ENCODE data around the gene TSGA10. TPM values are rescaled to one million over a fixed set of nuclear protein-coding genes. Genes with fewer than 3 reads are reported as not detected.
"Not testable (repeated sequence)": the region's sequence is repeated elsewhere in the genome, so short reads cannot be mapped to it uniquely, and the experiment has no call there.

TSGA10 gene, protein sequence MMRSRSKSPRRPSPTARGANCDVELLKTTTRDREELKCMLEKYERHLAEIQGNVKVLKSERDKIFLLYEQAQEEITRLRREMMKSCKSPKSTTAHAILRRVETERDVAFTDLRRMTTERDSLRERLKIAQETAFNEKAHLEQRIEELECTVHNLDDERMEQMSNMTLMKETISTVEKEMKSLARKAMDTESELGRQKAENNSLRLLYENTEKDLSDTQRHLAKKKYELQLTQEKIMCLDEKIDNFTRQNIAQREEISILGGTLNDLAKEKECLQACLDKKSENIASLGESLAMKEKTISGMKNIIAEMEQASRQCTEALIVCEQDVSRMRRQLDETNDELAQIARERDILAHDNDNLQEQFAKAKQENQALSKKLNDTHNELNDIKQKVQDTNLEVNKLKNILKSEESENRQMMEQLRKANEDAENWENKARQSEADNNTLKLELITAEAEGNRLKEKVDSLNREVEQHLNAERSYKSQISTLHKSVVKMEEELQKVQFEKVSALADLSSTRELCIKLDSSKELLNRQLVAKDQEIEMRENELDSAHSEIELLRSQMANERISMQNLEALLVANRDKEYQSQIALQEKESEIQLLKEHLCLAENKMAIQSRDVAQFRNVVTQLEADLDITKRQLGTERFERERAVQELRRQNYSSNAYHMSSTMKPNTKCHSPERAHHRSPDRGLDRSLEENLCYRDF
- 18.5 and 20.4 TPM in 2 replicates for total RNA-seq

DNA sequence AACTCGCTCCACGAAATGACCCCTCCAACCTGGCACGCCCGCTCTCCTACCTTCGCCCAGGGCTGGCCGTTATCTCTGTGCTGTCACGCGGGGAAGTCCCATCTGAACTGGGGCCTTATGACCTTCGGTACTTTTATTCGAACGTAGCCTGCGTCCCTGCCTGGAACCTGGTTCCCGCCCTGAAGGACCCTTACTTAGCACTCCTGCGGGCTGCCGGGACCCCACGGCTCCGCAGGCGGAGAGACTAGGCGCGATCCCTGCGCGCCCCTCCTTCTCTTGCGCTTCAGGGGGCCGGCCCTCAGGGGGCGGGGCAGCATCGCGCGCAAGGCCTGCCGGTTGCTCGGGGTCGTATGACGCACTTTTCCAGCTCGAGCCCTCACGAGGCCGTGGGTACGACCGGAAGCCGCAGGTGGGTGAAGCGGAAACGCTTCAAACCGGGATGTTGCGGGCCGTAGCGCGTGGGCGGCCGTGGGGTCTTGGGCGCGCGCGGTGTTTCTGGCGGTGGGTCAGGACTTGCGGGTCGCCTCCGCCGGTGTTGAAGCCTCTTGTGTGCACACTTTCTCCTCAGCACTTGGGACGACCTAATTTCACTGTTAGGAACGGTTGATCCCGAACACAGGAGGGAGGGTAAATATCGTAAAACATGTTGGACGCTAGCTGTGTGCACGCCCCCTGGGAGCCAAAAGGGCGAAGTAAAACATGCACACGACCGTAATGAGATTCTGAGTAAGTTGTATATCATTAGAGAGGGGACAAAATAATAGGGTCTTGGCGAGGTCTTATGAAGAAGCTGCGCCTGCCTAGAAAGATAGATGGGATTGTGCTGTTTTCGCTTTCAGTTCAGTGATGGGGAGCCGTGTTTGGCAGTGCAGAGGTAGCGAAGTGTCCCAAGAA, at the start of gene TSGA10, which contains the start of gene LIPT1:
TSS of gene TSGA10 (minus strand) at position 300 of the 894 bp plus-strand sequence. CDS start 45,503 bp downstream, outside the sequence.
TSS of gene LIPT1 (plus strand) at position 325 of the 894 bp plus-strand sequence. CDS start 6,991 bp downstream, outside the sequence.
- Mint-ChIP-seq H3K9me3 (no peaks in the 10 kb centered on the region), H3K36me3 (ENCODE audit: low read depth) (peaks cover 31% of the 10 kb centered on the region), H3K4me3 (peak within 1 kb of the TSS; percentile 90), H3K27ac (peak within 1 kb of the TSS; percentile 92), H3K27me3 (no peaks in the 10 kb centered on the region), H3K4me1 (peaks cover 55% of the 10 kb centered on the region)
- TF ChIP-seq, protein P1, sequence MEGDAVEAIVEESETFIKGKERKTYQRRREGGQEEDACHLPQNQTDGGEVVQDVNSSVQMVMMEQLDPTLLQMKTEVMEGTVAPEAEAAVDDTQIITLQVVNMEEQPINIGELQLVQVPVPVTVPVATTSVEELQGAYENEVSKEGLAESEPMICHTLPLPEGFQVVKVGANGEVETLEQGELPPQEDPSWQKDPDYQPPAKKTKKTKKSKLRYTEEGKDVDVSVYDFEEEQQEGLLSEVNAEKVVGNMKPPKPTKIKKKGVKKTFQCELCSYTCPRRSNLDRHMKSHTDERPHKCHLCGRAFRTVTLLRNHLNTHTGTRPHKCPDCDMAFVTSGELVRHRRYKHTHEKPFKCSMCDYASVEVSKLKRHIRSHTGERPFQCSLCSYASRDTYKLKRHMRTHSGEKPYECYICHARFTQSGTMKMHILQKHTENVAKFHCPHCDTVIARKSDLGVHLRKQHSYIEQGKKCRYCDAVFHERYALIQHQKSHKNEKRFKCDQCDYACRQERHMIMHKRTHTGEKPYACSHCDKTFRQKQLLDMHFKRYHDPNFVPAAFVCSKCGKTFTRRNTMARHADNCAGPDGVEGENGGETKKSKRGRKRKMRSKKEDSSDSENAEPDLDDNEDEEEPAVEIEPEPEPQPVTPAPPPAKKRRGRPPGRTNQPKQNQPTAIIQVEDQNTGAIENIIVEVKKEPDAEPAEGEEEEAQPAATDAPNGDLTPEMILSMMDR (IDR thresholded peaks at IDR 0.05): no peak
- intact Hi-C loops (cut with micrococcal nuclease): loop anchor here (1.0 to 10.0 kb wide), 7 partner anchors 14 to 1493 kb away; partner anchors contain the start of genes ACTR1B, C2orf15, EIF5B and MITD1
- ATAC-seq (ENCODE audit: low read depth) (peak; percentile 91), DNase-seq (peak; percentile 92)
- ChIA-PET CTCF (interaction anchor here (1.0 kb wide), 1 partner anchor 14 kb away, joined by 4 read pairs; no protein-coding TSS in a partner anchor), POLR2A (interaction anchor here (0.5 to 9.2 kb wide), 12 partner anchors 13 to 1848 kb away, joined by 3 to 143 read pairs (median 4); partner anchors contain the start of genes C2orf15, EIF5B, MGAT4A and MITD1)

- Mint-ChIP-seq H3K4me3 (no peak overlapping the region), H3K4me1 (no peaks in the 10 kb centered on the region), H3K36me3 (ENCODE audit: low read depth) (peaks cover 17% of the 10 kb centered on the region), H3K27me3 (no peaks in the 10 kb centered on the region), H3K9me3 (peaks cover 9% of the 10 kb centered on the region), H3K27ac (no peak overlapping the region)
- DNase-seq (no peak), ATAC-seq (ENCODE audit: low read depth) (no peak)
- intact Hi-C loops (cut with micrococcal nuclease): no loop called here
- TF ChIP-seq, protein P1 (IDR thresholded peaks at IDR 0.05): no peak
- ChIA-PET POLR2A (no interaction called here), CTCF (no interaction called here)
Observed at GRCh38 chr2:99201959-99202678, 47.4 kb upstream of the TSGA10 start.

- intact Hi-C loops (cut with micrococcal nuclease): no loop called here
- Mint-ChIP-seq H3K9me3 (no peaks in the 10 kb centered on the region), H3K4me1 (no peaks in the 10 kb centered on the region), H3K27me3 (no peaks in the 10 kb centered on the region), H3K36me3 (ENCODE audit: low read depth) (peaks cover 31% of the 10 kb centered on the region), H3K27ac (no peak overlapping the region), H3K4me3 (no peak overlapping the region)
- CTCF ChIA-PET: no interaction called here
- POLR2A ChIA-PET: no interaction called here
- TF ChIP-seq, protein P1 (IDR thresholded peaks at IDR 0.05): no peak
- no peak for ATAC-seq (ENCODE audit: low read depth)
- DNase-seq: no peak
Observed at GRCh38 chr2:99200076-99200800, 45.5 kb upstream of the TSGA10 start.

GRCh38 chr2:99198103-99198841, 43.5 kb upstream of the TSGA10 start:
- CTCF ChIA-PET: no interaction called here
- POLR2A ChIA-PET: no interaction called here
- Mint-ChIP-seq H3K4me3 (no peak overlapping the region), H3K36me3 (ENCODE audit: low read depth) (peaks cover 36% of the 10 kb centered on the region), H3K27ac (no peak overlapping the region), H3K4me1 (no peaks in the 10 kb centered on the region), H3K27me3 (no peaks in the 10 kb centered on the region), H3K9me3 (no peaks in the 10 kb centered on the region)
- TF ChIP-seq, protein P1 (IDR thresholded peaks at IDR 0.05): no peak
- DNase-seq (no peak), ATAC-seq (ENCODE audit: low read depth) (no peak)
- intact Hi-C loops (cut with micrococcal nuclease): no loop called here

- CTCF ChIA-PET; H3K4me1 Mint-ChIP-seq; intact Hi-C loops (cut with micrococcal nuclease); POLR2A ChIA-PET; H3K4me3 Mint-ChIP-seq; ATAC-seq (ENCODE audit: low read depth); DNase-seq; H3K27me3 Mint-ChIP-seq; H3K27ac Mint-ChIP-seq; H3K9me3 Mint-ChIP-seq: not testable (repeated sequence)
- H3K36me3 Mint-ChIP-seq (ENCODE audit: low read depth): peaks cover 73% of the 10 kb centered on the region
Observed at GRCh38 chr2:99192364-99192763, 37.6 kb upstream of the TSGA10 start.

Data from activated B cell treated with CpG ODN at 0.5 μM for 24 hours (primary cell).